GM12878 (cell line): ENCODE results near the gene CDC14A. TPM values are rescaled to one million over a fixed set of nuclear protein-coding genes. Genes with fewer than 3 reads are reported as not detected.

ENCODE experiments used
- ATAC-seq: fragments of 200-7000 bp; cut with Tn5 transposase; 3 replicates; pipeline ENCODE4 v1.9.1; 2020; ENCODE audit warnings: mild to moderate bottlenecking, moderate library complexity
- BruUV-seq: library from RNA; stranded (reverse); fragments of 400-500 nt; replicated peaks from 2 replicates; lab custom pipeline; 2021; lab: Mats Ljungman, UMichigan
- CTCF ChIA-PET: fragments of 300-600 bp; sonication (Branson Sonifier 250); formaldehyde crosslinking; extraction: SDS; loops from one replicate; lab custom pipeline; 2021; ENCODE audit warnings: inconsistent platforms; lab: Yijun Ruan, JAX
- POLR2A ChIA-PET: fragments of 350-600 bp; formaldehyde crosslinking; extraction: SDS; loops from one replicate; lab custom pipeline; 2021; ENCODE audit warnings: inconsistent platforms; lab: Charles Lee
- RAD21 ChIA-PET: fragments of 300-600 bp; sonication (Branson Sonifier 250); formaldehyde crosslinking; loops from one replicate; lab custom pipeline; 2023; ENCODE audit warnings: antibody characterized with exemption; ENCODE audit not compliant: unreplicated experiment; lab: Charles Lee
- SMC1A ChIA-PET: fragments of 300-600 bp; sonication (Branson Sonifier 250); formaldehyde crosslinking; loops from one replicate; lab custom pipeline; 2023; ENCODE audit not compliant: unreplicated experiment, uncharacterized antibody; lab: Charles Lee
- DNase-seq: peaks from one replicate; pipeline ENCODE4 v3.0.0-alpha.2; 2011; ENCODE audit warnings: low read depth, low spot score
- FAIRE-seq: peaks from 3 replicates; lab custom pipeline; 2011; peaks lifted over from hg19 to GRCh38; lab: Jason Lieb, UNC
- H2AFZ ChIP-seq: 2 replicates; pipeline ENCODE4 v1.6.0; 2011; ENCODE audit warnings: low read depth, low read length, control low read depth; ENCODE audit not compliant: control insufficient read depth
- H3K27ac ChIP-seq: 2 replicates; pipeline ENCODE4 v1.5.1; 2011; ENCODE audit warnings: control low read depth; ENCODE audit not compliant: control insufficient read depth, insufficient read depth
- H3K27me3 ChIP-seq, 2 experiments: replicated peaks in 1 of 2; 2 replicates each; pipeline versions ENCODE4 v1.6.0 to v1.6.1; 2011; ENCODE audit warnings: low read length in 1 of 2; ENCODE audit not compliant: control insufficient read depth in 2 of 2, insufficient read depth in 2 of 2
- H3K36me3 ChIP-seq, 2 experiments: 2 replicates each; pipeline ENCODE4 v1.5.1; 2011; ENCODE audit warnings: low read length in 1 of 2; ENCODE audit not compliant: control insufficient read depth in 2 of 2, insufficient read depth in 2 of 2
- H3K4me1 ChIP-seq: 2 replicates; pipeline ENCODE4 v1.6.1; 2011; ENCODE audit warnings: mild to moderate bottlenecking, low read length, moderate library complexity, mixed read lengths; ENCODE audit not compliant: control insufficient read depth, insufficient read depth
- H3K4me2 ChIP-seq: 2 replicates; pipeline ENCODE4 v1.6.0; 2011; ENCODE audit warnings: control low read depth; ENCODE audit not compliant: control insufficient read depth, insufficient read depth
- H3K4me3 ChIP-seq: fragments of 200-600 bp; sonication (generic); 2 replicates; pipeline ENCODE4 v1.5.1; 2016
- H3K79me2 ChIP-seq: 2 replicates; pipeline ENCODE4 v1.6.0; 2011; ENCODE audit warnings: low read length; ENCODE audit not compliant: control insufficient read depth, insufficient read depth
- H3K9ac ChIP-seq: 2 replicates; pipeline ENCODE4 v1.8.0; 2011; ENCODE audit warnings: low read length, control low read depth, mixed read lengths; ENCODE audit not compliant: control insufficient read depth, insufficient read depth
- H3K9me3 ChIP-seq: replicated peaks from 3 replicates; pipeline ENCODE4 v1.5.1; 2011; ENCODE audit warnings: mild to moderate bottlenecking, low read length; ENCODE audit not compliant: control insufficient read depth, insufficient read depth
- H4K20me1 ChIP-seq: 2 replicates; pipeline ENCODE4 v1.6.0; 2011; ENCODE audit not compliant: control insufficient read depth, insufficient read depth
- CEBPZ ChIP-seq: fragments of 150-350 bp; IDR thresholded peaks from 2 replicates; pipeline ENCODE4 v1.6.1; 2016; ENCODE audit warnings: low read depth, low read length
- CREB1 ChIP-seq: IDR thresholded peaks from 2 replicates; pipeline ENCODE4 v1.6.1; 2012; ENCODE audit warnings: low read depth, mild to moderate bottlenecking, inconsistent platforms
- EED ChIP-seq: sonication (generic); IDR thresholded peaks from 2 replicates; pipeline ENCODE4 v1.6.1; 2016; ENCODE audit warnings: antibody characterized with exemption, low read depth
- FOXK2 ChIP-seq: fragments of 450-650 bp; IDR thresholded peaks from 2 replicates; pipeline ENCODE4 v1.6.1; 2017; ENCODE audit warnings: mild to moderate bottlenecking, moderate library complexity
- GABPA ChIP-seq: IDR thresholded peaks from 2 replicates; pipeline ENCODE4 v1.6.1; 2014; ENCODE audit warnings: antibody characterized with exemption, low read depth, mild to moderate bottlenecking, inconsistent platforms
- HDAC2 ChIP-seq: fragments of 200-600 bp; sonication (generic); IDR thresholded peaks from 2 replicates; pipeline ENCODE4 v1.6.1; 2017
- MYC ChIP-seq: IDR thresholded peaks from 2 replicates; pipeline ENCODE4 v1.6.1; 2011; ENCODE audit warnings: mild to moderate bottlenecking, low read length, moderate library complexity, inconsistent platforms; ENCODE audit not compliant: insufficient read depth, insufficient replicate concordance, insufficient read length, severe bottlenecking
- RFX5 ChIP-seq: IDR thresholded peaks from 2 replicates; pipeline ENCODE4 v1.6.1; 2011; ENCODE audit warnings: low read depth, low read length, improper control_type of control experiment
- SMAD5 ChIP-seq: IDR thresholded peaks from 2 replicates; pipeline ENCODE4 v1.6.1; 2016; ENCODE audit warnings: antibody characterized with exemption, low read depth
- SP1 ChIP-seq: IDR thresholded peaks from one replicate; pipeline ENCODE4 v1.6.1; 2011; ENCODE audit warnings: low read depth, low read length
- STAT3 ChIP-seq: IDR thresholded peaks from 2 replicates; pipeline ENCODE4 v1.6.1; 2011; ENCODE audit warnings: low read depth, low read length, improper control_type of control experiment
- TARDBP ChIP-seq: IDR thresholded peaks from 2 replicates; pipeline ENCODE4 v1.6.1; 2016; ENCODE audit warnings: borderline replicate concordance
- TBL1XR1 ChIP-seq: IDR thresholded peaks from 2 replicates; pipeline ENCODE4 v1.6.1; 2012; ENCODE audit warnings: low read depth, low read length, improper control_type of control experiment
- YBX1 ChIP-seq: fragments of 450-650 bp; IDR thresholded peaks from 2 replicates; pipeline ENCODE4 v1.6.1; 2016; ENCODE audit warnings: antibody characterized with exemption
- ZBTB4 ChIP-seq: fragments of 450-650 bp; formaldehyde crosslinking; IDR thresholded peaks from 2 replicates; pipeline ENCODE4 v1.4.0; 2022; ENCODE audit warnings: mild to moderate bottlenecking, moderate library complexity
- ZBTB40 ChIP-seq: fragments of 450-650 bp; IDR thresholded peaks from 2 replicates; pipeline ENCODE4 v1.6.1; 2016; ENCODE audit warnings: mild to moderate bottlenecking, moderate library complexity, borderline replicate concordance
- WGBS: methylation state at CpG from one replicate; pipeline ENCODE4 v1.1.6; 2016; ENCODE audit warnings: low lambda C conversion rate; ENCODE audit not compliant: insufficient replicate concordance, insufficient coverage; ENCODE audit errors: missing lambda C conversion rate; 5-methylcytosine and 5-hydroxymethylcytosine counted together
- in situ Hi-C: fragments of 300-500 bp; cut with MboI; formaldehyde crosslinking; loops from 9 replicates; pipeline ENCODE4 v1.14.3; 2018; ENCODE audit warnings: mixed read lengths
- intact Hi-C: fragments of 100-400 bp; cut with micrococcal nuclease; formaldehyde crosslinking; loops from one replicate; pipeline ENCODE4 v1.14.2; 2022; ENCODE audit not compliant: unreplicated experiment
- polyA plus RNA-seq, 11 experiments: library from polyadenylated mRNA; depleted of rRNA in 4 of 11; unstranded in 6 of 11; stranded (reverse) in 5 of 11; fragments of >200 nt; fragmentation: Nextera tagmentation in 4 of 11; fragmentation: Illumina TruSeq in 1 of 11; extraction: Ambion mirVana in 4 of 11; extraction: Trizol in 1 of 11; gene quantifications; 1 replicate in 1 of 11; 2 replicates in 10 of 11; pipeline versions ENCODE4 v1.2.1 to v1.2.3, GENCODE V29; 2011 to 2016; ENCODE audit warnings: inconsistent platforms in 2 of 11, missing spikeins in 2 of 11, low read depth in 1 of 11
- total RNA-seq, 4 experiments: library from RNA; depleted of rRNA in 3 of 4; stranded (reverse); fragments of >200 nt in 3 of 4; fragmentation: Illumina TruSeq in 1 of 4; extraction: Trizol in 1 of 4; gene quantifications; 2 replicates each; pipeline versions ENCODE4 v1.2.1 to v1.2.3, GENCODE V29; 2013 to 2021

CDC14A gene
- total and polyA plus RNA-seq, 10 of the 15 experiments (the other 5 are each of a cell fraction or from before 2014, with no cell fraction given) = 1.5 to 7.1 (median 5.5) TPM

GRCh38 chr1:100567062-100567461 is 214.8 kb downstream of the CDC14A start:
- H3K27me3 ChIP-seq = no peaks in the 10 kb centered on the region
- no peak overlapping the region for H3K9ac ChIP-seq
- no peaks in the 10 kb centered on the region for H3K4me1 ChIP-seq
- H3K4me2 ChIP-seq = no peak overlapping the region
- ChIA-PET CTCF (no interaction called here), POLR2A (no interaction called here)
- BruUV-seq = no TSS peak
- in situ Hi-C loops = no loop called here
- intact Hi-C loops = no loop called here
- TF ChIP-seq CREB1 (no peak), ZBTB4 (CRISPR knock-in tag) (no peak), RFX5 (no peak), FOXK2 (no peak), TARDBP (no peak), STAT3 (no peak), MYC (no peak), YBX1 (no peak), SP1 (no peak), CEBPZ (no peak), ZBTB40 (no peak), SMAD5 (no peak), HDAC2 (no peak), EED (no peak), TBL1XR1 (no peak), GABPA (no peak)
- TF ChIP-seq, all 136 proteins: peak for 0
- ChIA-PET SMC1A (no interaction called here), RAD21 (no interaction called here)
- 3% methylated on average over 1 of the region's 1 CpG for WGBS
- no peak for DNase-seq
- Histone ChIP-seq H3K4me3 (no peak overlapping the region), H3K79me2 (no peaks in the 10 kb centered on the region), H4K20me1 (no peaks in the 10 kb centered on the region), H3K9me3 (no peaks in the 10 kb centered on the region), H2AFZ (no peak overlapping the region), H3K27ac (no peak overlapping the region), H3K36me3 (no peaks in the 10 kb centered on the region)
- ATAC-seq = no peak
- FAIRE-seq = no peak
